Measurements from ENCODE around the gene ANAPC5.
"Not testable (repeated sequence)": the region's sequence is repeated elsewhere in the genome, so short reads cannot be mapped to it uniquely, and the experiment has no call there.

ANAPC5 gene

GRCh38 chr12:121365416-121366062 lies 13.3 kb upstream of the ANAPC5 start:
- DNase-seq: peak; percentile 31

GRCh38 chr12:121364683-121365121 lies 12.5 kb upstream of the ANAPC5 start:
- DNase-seq: peak; percentile 87

- DNase-seq: no peak
Measured at GRCh38 chr12:121358073-121358472, 5.9 kb upstream of the ANAPC5 start.

GRCh38 chr12:121357331-121357730 lies 5.1 kb upstream of the ANAPC5 start:
- no peak for DNase-seq

- no peak for DNase-seq
Measured at GRCh38 chr12:121356657-121357056, 4.4 kb upstream of the ANAPC5 start.

GRCh38 chr12:121355818-121356217 lies 3.6 kb upstream of the ANAPC5 start:
- no peak for DNase-seq

- DNase-seq: no peak
Measured at GRCh38 chr12:121352682-121353018, 439 bp upstream of the ANAPC5 start.

GRCh38 chr12:121346747-121347146 lies 5.5 kb downstream of the ANAPC5 start:
- no peak for DNase-seq

- DNase-seq: no peak
Measured at GRCh38 chr12:121345151-121345815, 6.9 kb downstream of the ANAPC5 start.

GRCh38 chr12:121344506-121344905 lies 7.7 kb downstream of the ANAPC5 start:
- DNase-seq: no peak

- DNase-seq: no peak
Measured at GRCh38 chr12:121337416-121337815, 14.8 kb downstream of the ANAPC5 start.

- peak; percentile 61 for DNase-seq
Measured at GRCh38 chr12:121334513-121335343, 17.5 kb downstream of the ANAPC5 start.

GRCh38 chr12:121333747-121334146 lies 18.5 kb downstream of the ANAPC5 start:
- no peak for DNase-seq

- no peak for DNase-seq
Measured at GRCh38 chr12:121331248-121331647, 21.0 kb downstream of the ANAPC5 start.

- no peak for DNase-seq
Measured at GRCh38 chr12:121330692-121331091, 21.5 kb downstream of the ANAPC5 start.

GRCh38 chr12:121330195-121330594 lies 22.0 kb downstream of the ANAPC5 start:
- DNase-seq: no peak

- DNase-seq: no peak
Measured at GRCh38 chr12:121328620-121329019, 23.6 kb downstream of the ANAPC5 start.

GRCh38 chr12:121326996-121327674 lies 25.1 kb downstream of the ANAPC5 start:
- no peak for DNase-seq

GRCh38 chr12:121325922-121326396 lies 26.3 kb downstream of the ANAPC5 start:
- no peak for DNase-seq

GRCh38 chr12:121323908-121324307 lies 28.3 kb downstream of the ANAPC5 start:
- no peak for DNase-seq

GRCh38 chr12:121318121-121318520 lies 34.1 kb downstream of the ANAPC5 start:
- no peak for DNase-seq

GRCh38 chr12:121314431-121314830 lies 37.8 kb downstream of the ANAPC5 start:
- no peak for DNase-seq

- not testable (repeated sequence) for DNase-seq
Measured at GRCh38 chr12:121310231-121310630, 42.0 kb downstream of the ANAPC5 start.

Measured in EL (cell line).